Mesenchymal stem cell (in vitro differentiated cells and primary cell): Measurements from ENCODE around the gene SUCO.
"Not testable (repeated sequence)": the region's sequence is repeated elsewhere in the genome, so short reads cannot be mapped to it uniquely, and the experiment has no call there.

Source experiments
- DNase-seq: peaks from one replicate; pipeline ENCODE4 v3.0.0-alpha.2; 2013
- H2AFZ ChIP-seq: one replicate; pipeline ENCODE4 v1.6.1; 2013; ENCODE audit warnings: low read depth, mild to moderate bottlenecking, control low read depth, inconsistent platforms, low read length, moderate library complexity
- H2AK5ac ChIP-seq: 2 replicates; pipeline ENCODE4 v1.6.1; 2013; ENCODE audit warnings: low read length, moderate library complexity, mild to moderate bottlenecking, inconsistent platforms; ENCODE audit not compliant: severe bottlenecking
- H2BK120ac ChIP-seq: one replicate; pipeline ENCODE4 v1.6.1; 2013; ENCODE audit warnings: low read depth, mild to moderate bottlenecking, inconsistent platforms, low read length, moderate library complexity
- H2BK12ac ChIP-seq, 2 experiments: one replicate each; pipeline ENCODE4 v1.6.1; 2013; ENCODE audit warnings: inconsistent platforms in 2 of 2, low read length in 2 of 2, mild to moderate bottlenecking in 2 of 2, moderate library complexity in 2 of 2, control low read depth in 1 of 2
- H2BK15ac ChIP-seq: one replicate; pipeline ENCODE4 v1.6.1; 2013; ENCODE audit warnings: mild to moderate bottlenecking, low read depth, inconsistent platforms; ENCODE audit not compliant: poor library complexity, severe bottlenecking
- H2BK5ac ChIP-seq: 2 replicates; pipeline ENCODE4 v1.6.1; 2013; ENCODE audit warnings: low read depth, mild to moderate bottlenecking, low read length, control low read depth, inconsistent platforms; ENCODE audit not compliant: poor library complexity, severe bottlenecking
- H3K14ac ChIP-seq, 2 experiments: one replicate each; pipeline ENCODE4 v1.6.1; 2013; ENCODE audit warnings: inconsistent platforms in 2 of 2, low read length in 2 of 2, control low read depth in 1 of 2, mild to moderate bottlenecking in 1 of 2, moderate library complexity in 1 of 2
- H3K18ac ChIP-seq, 2 experiments: one replicate each; pipeline ENCODE4 v1.6.1; 2013; ENCODE audit warnings: inconsistent platforms in 2 of 2, low read length in 2 of 2, control low read depth in 1 of 2, low read depth in 1 of 2, mild to moderate bottlenecking in 1 of 2
- H3K23ac ChIP-seq, 2 experiments: one replicate each; pipeline ENCODE4 v1.6.1; 2013; ENCODE audit warnings: inconsistent platforms in 2 of 2, low read length in 2 of 2, mild to moderate bottlenecking in 2 of 2, moderate library complexity in 2 of 2, control low read depth in 1 of 2
- H3K27ac ChIP-seq: 2 replicates; pipeline ENCODE4 v1.5.1; 2013; ENCODE audit warnings: mild to moderate bottlenecking, moderate library complexity, low read length, control low read depth, inconsistent platforms; ENCODE audit not compliant: poor library complexity, severe bottlenecking
- H3K27me3 ChIP-seq, 2 experiments: 2 replicates each; pipeline versions ENCODE4 v1.6.1 to v1.7.0; 2013; ENCODE audit warnings: low read length in 2 of 2, mild to moderate bottlenecking in 2 of 2, moderate library complexity in 2 of 2, control low read depth in 1 of 2, inconsistent platforms in 1 of 2; ENCODE audit not compliant: control insufficient read depth in 1 of 2, insufficient read depth in 1 of 2
- H3K36me3 ChIP-seq, 2 experiments: 2 replicates each; pipeline versions ENCODE4 v1.6.1 to v1.7.0; 2013; ENCODE audit warnings: low read length in 2 of 2, control low read depth in 1 of 2, inconsistent platforms in 1 of 2, low read depth in 1 of 2, mild to moderate bottlenecking in 1 of 2; ENCODE audit not compliant: insufficient read depth in 2 of 2, control insufficient read depth in 1 of 2
- H3K4ac ChIP-seq, 2 experiments: one replicate each; pipeline ENCODE4 v1.6.1; 2013; ENCODE audit warnings: inconsistent platforms in 2 of 2, low read length in 2 of 2, mild to moderate bottlenecking in 2 of 2, moderate library complexity in 2 of 2, control low read depth in 1 of 2, low read depth in 1 of 2
- H3K4me1 ChIP-seq: 2 replicates; pipeline ENCODE4 v1.6.1; 2013; ENCODE audit warnings: low read depth, low read length, control low read depth; ENCODE audit not compliant: control insufficient read depth, insufficient read depth
- H3K4me2 ChIP-seq: 2 replicates; pipeline ENCODE4 v1.6.1; 2013; ENCODE audit warnings: low read length, mild to moderate bottlenecking, inconsistent platforms; ENCODE audit not compliant: poor library complexity, severe bottlenecking
- H3K4me3 ChIP-seq, 2 experiments: 2 replicates each; pipeline versions ENCODE4 v1.5.1 to v1.7.0; 2013; ENCODE audit warnings: low read length in 2 of 2, mild to moderate bottlenecking in 2 of 2, control low read depth in 1 of 2, low read depth in 1 of 2; ENCODE audit not compliant: insufficient read depth in 1 of 2
- H3K79me1 ChIP-seq: replicated peaks from 2 replicates; pipeline ENCODE4 v1.6.1; 2013; ENCODE audit warnings: mild to moderate bottlenecking, control low read depth, low read length, inconsistent platforms; ENCODE audit not compliant: poor library complexity, severe bottlenecking
- H3K9ac ChIP-seq: 2 replicates; pipeline ENCODE4 v1.7.0; 2013; ENCODE audit warnings: mild to moderate bottlenecking, low read length, moderate library complexity
- H3K9me3 ChIP-seq: 2 replicates; pipeline ENCODE4 v1.7.0; 2013; ENCODE audit warnings: mild to moderate bottlenecking, low read length; ENCODE audit not compliant: control insufficient read depth
- H4K8ac ChIP-seq: one replicate; pipeline ENCODE4 v1.6.1; 2013; ENCODE audit warnings: inconsistent platforms, mild to moderate bottlenecking, low read length, moderate library complexity
- H4K91ac ChIP-seq: one replicate; pipeline ENCODE4 v1.6.1; 2013; ENCODE audit warnings: mild to moderate bottlenecking, low read length, inconsistent platforms
- WGBS: methylation state at CpG from one replicate; pipeline ENCODE4 v1.1.7; 2013; ENCODE audit warnings: mixed read lengths; 5-methylcytosine and 5-hydroxymethylcytosine counted together

SUCO gene

DNA sequence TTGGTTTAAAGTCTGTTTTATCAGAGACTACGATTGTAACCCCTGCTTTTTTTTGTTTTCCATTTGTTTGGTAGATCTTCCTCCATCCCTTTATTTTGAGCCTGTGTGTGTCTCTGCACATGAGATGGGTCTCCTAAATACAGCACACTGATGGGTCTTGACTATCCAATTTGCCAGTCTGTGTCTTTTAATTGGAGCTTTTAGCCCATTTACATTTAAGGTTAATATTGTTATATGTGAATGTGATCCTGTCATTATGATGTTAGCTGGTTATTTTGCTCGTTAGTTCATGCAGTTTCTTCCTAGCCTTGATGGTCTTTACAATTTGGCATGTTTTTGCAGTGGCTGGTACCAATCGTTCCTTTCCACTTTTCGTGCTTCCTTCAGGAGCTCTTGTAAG is 62.1 kb downstream of the SUCO start:
- not testable (repeated sequence) for H4K91ac ChIP-seq, H3K79me1 ChIP-seq, DNase-seq, H3K4me1 ChIP-seq, H2AK5ac ChIP-seq, H2BK120ac ChIP-seq, H3K9me3 ChIP-seq, H3K27ac ChIP-seq, H4K8ac ChIP-seq, H2BK12ac ChIP-seq, H3K14ac ChIP-seq, H2BK15ac ChIP-seq, H3K27me3 ChIP-seq, H2BK5ac ChIP-seq, H3K4me2 ChIP-seq, H2AFZ ChIP-seq, H3K4me3 ChIP-seq, H3K4ac ChIP-seq, H3K18ac ChIP-seq, H3K23ac ChIP-seq, H3K9ac ChIP-seq
- H3K36me3 ChIP-seq: peaks cover 10 to 34% of the 10 kb centered on the region in 2 experiments
- WGBS: over 99% methylated on average over 3 of the region's 4 CpGs

DNA sequence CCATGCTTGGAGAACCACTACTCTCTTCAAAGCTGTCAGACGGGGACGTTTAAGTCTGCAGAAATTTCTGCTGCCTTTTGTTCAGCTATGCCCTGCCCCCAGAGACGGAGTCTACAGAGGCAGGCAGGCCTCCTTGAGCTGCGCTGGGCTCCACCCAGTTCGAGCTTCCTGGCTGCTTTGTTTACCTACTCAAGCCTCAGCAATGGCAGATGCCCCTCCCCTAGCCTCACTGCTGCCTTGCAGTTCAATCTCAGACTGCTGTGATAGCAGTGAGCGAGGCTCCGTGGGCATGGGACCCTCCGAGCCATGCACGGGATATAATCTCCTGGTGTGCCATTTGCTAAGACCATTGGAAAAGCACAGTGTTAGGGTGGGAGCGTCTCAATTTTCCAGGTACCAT is 63.8 kb downstream of the SUCO start:
- H2BK15ac ChIP-seq, H3K4ac ChIP-seq, H3K9ac ChIP-seq, H3K14ac ChIP-seq, H3K27ac ChIP-seq, H2BK5ac ChIP-seq, H3K4me2 ChIP-seq, H4K8ac ChIP-seq, H3K18ac ChIP-seq, H2BK12ac ChIP-seq, H3K4me1 ChIP-seq, H3K4me3 ChIP-seq, DNase-seq, H2BK120ac ChIP-seq, H4K91ac ChIP-seq, H3K79me1 ChIP-seq, H2AFZ ChIP-seq, H3K9me3 ChIP-seq, H2AK5ac ChIP-seq, H3K23ac ChIP-seq, H3K27me3 ChIP-seq: not testable (repeated sequence)
- H3K36me3 ChIP-seq: peaks cover 14 to 39% of the 10 kb centered on the region in 2 experiments
- 87% methylated on average over 10 of the region's 10 CpGs for WGBS

- H2BK120ac ChIP-seq: no peak overlapping the region
- H3K36me3 ChIP-seq: peaks cover 14 to 70% of the 10 kb centered on the region in 2 experiments
- no peak overlapping the region for H3K9ac ChIP-seq
- H3K14ac ChIP-seq: no peak overlapping the region
- H3K4me1 ChIP-seq: no peaks in the 10 kb centered on the region
- no peak overlapping the region for H2AFZ ChIP-seq
- H3K4me2 ChIP-seq: no peak overlapping the region
- 94% methylated on average over 3 of the region's 3 CpGs for WGBS
- no peak overlapping the region for H2BK5ac ChIP-seq
- no peak overlapping the region for H3K27ac ChIP-seq
- no peak for DNase-seq
- no peak overlapping the region for H4K8ac ChIP-seq
- no peak overlapping the region for H2BK15ac ChIP-seq
- H2AK5ac ChIP-seq: no peak overlapping the region
- no peaks in the 10 kb centered on the region for H3K27me3 ChIP-seq
- H3K4me3 ChIP-seq: no peak overlapping the region
- no peak overlapping the region for H2BK12ac ChIP-seq
- no peak overlapping the region for H3K18ac ChIP-seq
- H3K4ac ChIP-seq: no peak overlapping the region
- no peak overlapping the region for H4K91ac ChIP-seq
- peaks cover 11% of the 10 kb centered on the region for H3K79me1 ChIP-seq
- no peak overlapping the region for H3K23ac ChIP-seq
- H3K9me3 ChIP-seq: no peaks in the 10 kb centered on the region
Observed at GRCh38 chr1:172599912-172600311, 67.0 kb downstream of the SUCO start.

DNA sequence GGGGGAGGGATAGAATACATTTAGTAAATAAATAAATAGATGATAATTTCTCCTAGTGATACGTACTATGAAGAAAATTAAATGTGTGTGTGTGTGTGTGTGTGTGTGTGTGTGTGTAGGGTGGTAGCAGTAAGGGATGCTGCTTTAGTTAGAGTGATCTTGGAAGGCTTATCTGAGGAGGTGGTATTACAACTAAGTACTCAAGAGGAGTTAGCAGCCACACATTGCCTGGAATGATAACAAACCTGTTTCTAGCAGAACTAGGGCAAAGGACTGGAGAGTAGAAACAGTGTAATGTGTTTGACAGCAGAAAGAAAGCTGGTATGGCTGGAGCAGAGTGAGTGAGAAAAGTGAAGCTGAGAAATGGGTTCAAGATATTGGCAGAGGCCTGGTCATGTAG is 67.7 kb downstream of the SUCO start:
- Histone ChIP-seq H3K23ac (no peak overlapping the region), H2BK120ac (no peak overlapping the region), H2AK5ac (no peak overlapping the region), H3K79me1 (peaks cover 11% of the 10 kb centered on the region), H3K4ac (no peak overlapping the region), H3K4me1 (no peaks in the 10 kb centered on the region), H2BK12ac (no peak overlapping the region), H3K27ac (no peak overlapping the region), H3K36me3 (peaks cover 14 to 77% of the 10 kb centered on the region in 2 experiments), H3K27me3 (no peaks in the 10 kb centered on the region), H2BK5ac (no peak overlapping the region), H3K14ac (no peak overlapping the region), H3K4me2 (no peak overlapping the region), H3K4me3 (no peak overlapping the region), H4K8ac (no peak overlapping the region), H3K18ac (no peak overlapping the region), H3K9me3 (no peaks in the 10 kb centered on the region), H3K9ac (no peak overlapping the region), H2AFZ (no peak overlapping the region), H4K91ac (no peak overlapping the region), H2BK15ac (no peak overlapping the region)
- 100% methylated on average over 1 of the region's 1 CpG for WGBS
- DNase-seq: no peak
